Coronary artery (tissue), 2 donors: ENCODE measurements around the gene PVR.
"Not testable (repeated sequence)": the region's sequence is repeated elsewhere in the genome, so short reads cannot be mapped to it uniquely, and the experiment has no call there.

Experiments
- DNase-seq: peaks from one replicate; pipeline ENCODE4 v3.0.0-alpha.2; 2017; ENCODE audit warnings: low spot score
- H3K27ac ChIP-seq, 2 donors: fragments of 200-600 bp; sonication (generic); one replicate each; pipeline ENCODE4 v1.5.1; 2016 to 2019
- H3K4me3 ChIP-seq: fragments of 200-600 bp; sonication (generic); 2 replicates; pipeline ENCODE4 v1.5.1; 2016; ENCODE audit warnings: mild to moderate bottlenecking, moderate library complexity
- TF ChIP-seq, protein P1 (sequence below): fragments of 200-600 bp; sonication (generic); IDR thresholded peaks from one replicate; pipeline ENCODE4 v1.5.1; 2019; ENCODE audit warnings: antibody characterized with exemption

Gene PVR

DNA sequence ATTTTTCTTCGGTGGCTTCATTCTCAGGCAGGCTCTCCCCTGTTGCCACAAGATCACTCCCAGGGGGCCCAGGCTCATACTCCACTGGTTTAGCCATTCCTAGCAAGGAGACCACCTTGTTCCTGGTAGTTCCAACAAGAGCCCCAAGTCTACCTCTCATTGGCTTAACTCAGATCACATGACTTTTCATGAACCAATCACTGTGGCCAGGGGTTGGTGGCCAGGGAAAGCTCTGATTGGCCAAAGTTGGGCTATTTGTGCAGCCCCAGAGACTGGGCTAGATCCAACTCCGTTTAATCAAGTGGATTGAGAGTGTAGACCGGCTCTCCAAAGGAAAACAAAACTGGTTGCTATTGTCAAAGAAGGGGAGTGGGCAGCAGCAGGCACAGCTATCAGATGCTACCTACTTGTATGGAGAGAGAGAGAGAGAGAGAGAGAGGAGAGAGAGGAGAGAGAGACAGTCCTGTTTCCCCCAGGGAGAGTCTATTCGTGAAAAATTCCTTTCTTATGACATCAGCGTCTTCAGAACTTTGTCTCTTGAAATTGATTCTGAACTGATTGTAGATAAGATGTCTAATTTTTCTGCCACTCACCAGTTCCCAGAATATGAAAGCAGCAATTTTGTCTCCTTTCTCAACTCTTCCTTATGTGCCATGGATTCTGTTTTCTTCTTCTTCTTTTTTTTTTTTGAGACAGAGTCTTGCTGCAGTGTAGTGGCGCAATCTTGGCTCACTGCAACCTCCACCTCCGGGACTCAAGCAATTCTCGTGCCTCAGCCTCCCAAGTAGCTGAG lies 33.5 kb downstream of the PVR start:
- Histone ChIP-seq H3K4me3 (no peak overlapping the region), H3K27ac (no peak overlapping the region)
- DNase-seq: no peak
- TF ChIP-seq, protein P1, sequence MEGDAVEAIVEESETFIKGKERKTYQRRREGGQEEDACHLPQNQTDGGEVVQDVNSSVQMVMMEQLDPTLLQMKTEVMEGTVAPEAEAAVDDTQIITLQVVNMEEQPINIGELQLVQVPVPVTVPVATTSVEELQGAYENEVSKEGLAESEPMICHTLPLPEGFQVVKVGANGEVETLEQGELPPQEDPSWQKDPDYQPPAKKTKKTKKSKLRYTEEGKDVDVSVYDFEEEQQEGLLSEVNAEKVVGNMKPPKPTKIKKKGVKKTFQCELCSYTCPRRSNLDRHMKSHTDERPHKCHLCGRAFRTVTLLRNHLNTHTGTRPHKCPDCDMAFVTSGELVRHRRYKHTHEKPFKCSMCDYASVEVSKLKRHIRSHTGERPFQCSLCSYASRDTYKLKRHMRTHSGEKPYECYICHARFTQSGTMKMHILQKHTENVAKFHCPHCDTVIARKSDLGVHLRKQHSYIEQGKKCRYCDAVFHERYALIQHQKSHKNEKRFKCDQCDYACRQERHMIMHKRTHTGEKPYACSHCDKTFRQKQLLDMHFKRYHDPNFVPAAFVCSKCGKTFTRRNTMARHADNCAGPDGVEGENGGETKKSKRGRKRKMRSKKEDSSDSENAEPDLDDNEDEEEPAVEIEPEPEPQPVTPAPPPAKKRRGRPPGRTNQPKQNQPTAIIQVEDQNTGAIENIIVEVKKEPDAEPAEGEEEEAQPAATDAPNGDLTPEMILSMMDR: no peak

DNA sequence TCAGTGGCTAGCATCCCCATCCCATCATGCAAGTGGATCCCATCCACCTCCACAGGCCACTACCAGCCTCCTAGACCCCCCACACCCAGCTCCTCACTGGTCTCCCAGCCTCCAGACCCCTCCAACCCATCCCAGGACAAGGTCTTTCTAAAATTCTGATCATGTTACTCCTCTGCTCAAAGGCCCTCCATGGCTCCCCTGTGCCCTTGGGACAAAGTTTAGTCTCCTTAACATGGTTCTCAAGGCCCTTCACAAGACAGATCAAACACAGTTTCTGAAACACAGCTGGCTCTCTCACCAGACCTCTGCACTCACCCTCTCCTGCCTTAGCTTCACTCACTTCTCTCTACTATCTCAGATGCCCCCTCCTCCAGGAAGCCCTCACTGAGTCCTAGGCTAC lies 36.8 kb downstream of the PVR start:
- TF ChIP-seq, protein P1: no peak
- DNase-seq: no peak
- H3K4me3 ChIP-seq: no peak overlapping the region
- no peak overlapping the region for H3K27ac ChIP-seq

DNA sequence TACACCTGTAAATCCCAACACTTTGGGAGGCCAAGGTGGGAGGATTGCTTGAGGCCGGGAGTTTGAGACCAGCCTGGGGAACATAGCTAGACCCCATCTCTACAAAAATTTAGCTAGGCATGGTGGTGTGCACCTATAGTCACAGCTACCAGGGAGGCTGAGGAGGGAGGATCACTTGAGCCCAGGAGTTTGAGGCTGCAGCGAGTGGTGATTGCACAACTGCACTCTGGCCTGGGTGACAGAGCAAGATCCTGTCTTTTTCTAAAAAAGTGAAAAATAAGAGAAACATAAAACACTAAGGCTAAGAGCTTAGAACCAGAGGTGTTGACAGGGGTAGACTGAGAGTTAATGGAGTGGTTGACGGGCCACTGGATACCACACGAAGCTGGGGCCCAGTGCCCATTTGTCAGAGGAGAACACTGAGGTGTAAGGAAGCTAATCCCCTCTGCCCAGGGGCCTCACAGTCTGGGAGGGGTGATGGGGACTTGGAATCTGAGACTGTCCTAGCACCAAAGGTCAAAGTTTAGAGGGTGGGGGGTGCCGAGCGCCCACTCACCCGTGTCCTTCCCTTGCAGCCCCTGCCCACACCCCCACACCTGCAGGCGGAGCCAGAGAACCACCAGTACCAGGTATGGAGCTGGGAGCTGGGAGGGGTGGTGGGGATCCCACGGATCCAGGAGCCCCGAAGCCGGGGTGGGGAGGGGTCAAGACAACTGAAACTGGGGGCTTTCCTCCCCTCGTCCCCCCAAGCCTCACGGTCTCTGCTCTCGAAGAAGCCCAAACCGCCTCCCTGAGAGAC lies 38.5 kb downstream of the PVR start:
- H3K4me3 ChIP-seq: no peak overlapping the region

DNA sequence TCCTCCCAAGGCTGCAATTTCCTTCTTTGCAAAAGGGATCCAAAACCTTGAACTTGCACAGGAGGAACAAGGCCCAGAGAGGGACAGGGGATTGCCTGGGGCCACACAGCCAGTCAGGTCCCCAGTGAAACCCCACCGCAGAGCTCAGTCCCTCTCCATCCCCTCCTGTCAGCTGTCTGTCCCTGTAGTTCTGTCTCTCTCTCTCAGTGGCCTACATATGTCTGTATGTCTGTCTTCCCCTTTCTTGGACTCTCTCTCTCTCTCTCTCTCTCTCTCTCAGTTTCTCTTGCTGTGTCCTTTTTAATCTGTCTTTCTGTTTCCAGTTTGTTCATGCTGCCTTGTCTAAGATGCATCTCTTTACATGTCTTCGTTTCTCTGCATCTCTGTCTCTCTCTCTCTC lies 39.1 kb downstream of the PVR start:
- Histone ChIP-seq H3K27ac (no peak overlapping the region), H3K4me3 (no peak overlapping the region)
- TF ChIP-seq, protein P1: no peak
- DNase-seq: no peak

More for the DNA sequence above, 38.5 kb downstream of the PVR start:
- no peak for DNase-seq
- TF ChIP-seq, protein P1: no peak
- no peak overlapping the region for H3K27ac ChIP-seq

DNA sequence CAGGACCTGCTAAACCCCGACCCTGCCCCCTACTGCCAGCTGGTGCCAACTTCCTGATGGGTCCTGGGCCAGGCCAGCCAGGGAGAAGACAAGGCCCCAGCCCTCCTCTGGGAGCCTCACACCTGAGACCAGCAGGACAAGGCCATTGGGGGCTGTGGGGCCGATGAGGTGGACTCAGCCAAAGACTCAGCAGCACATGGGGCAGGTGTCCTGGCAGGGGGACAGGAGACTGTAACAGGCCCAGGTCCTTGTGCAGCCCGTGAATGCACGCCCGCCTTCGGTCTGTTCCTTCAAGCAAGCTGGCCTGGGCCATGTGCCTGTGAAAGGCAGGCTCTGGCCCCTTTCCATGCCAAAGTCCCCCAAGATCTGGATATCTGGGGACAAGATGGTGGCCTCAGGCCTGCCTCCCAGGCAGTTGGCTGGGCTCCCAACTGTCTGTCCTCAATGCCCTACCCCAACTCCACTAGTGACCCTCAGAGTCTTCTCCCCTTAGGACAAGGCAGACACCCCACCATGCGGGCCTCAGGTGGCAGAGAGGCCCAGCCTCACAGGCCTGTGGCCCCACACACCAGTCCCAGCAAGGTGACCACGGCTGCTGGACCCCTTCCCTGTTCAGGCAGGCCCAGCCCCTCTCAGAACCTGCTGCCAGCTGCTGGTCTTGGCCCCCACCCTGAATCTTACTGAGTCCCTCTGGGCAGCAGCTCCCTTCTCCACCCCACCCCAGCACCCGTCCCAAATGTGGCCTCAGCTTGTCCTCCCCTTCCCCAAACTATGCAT lies 39.9 kb downstream of the PVR start:
- Histone ChIP-seq H3K4me3 (no peak overlapping the region), H3K27ac (no peak overlapping the region)
- TF ChIP-seq, protein P1: no peak
- DNase-seq: no peak

DNA sequence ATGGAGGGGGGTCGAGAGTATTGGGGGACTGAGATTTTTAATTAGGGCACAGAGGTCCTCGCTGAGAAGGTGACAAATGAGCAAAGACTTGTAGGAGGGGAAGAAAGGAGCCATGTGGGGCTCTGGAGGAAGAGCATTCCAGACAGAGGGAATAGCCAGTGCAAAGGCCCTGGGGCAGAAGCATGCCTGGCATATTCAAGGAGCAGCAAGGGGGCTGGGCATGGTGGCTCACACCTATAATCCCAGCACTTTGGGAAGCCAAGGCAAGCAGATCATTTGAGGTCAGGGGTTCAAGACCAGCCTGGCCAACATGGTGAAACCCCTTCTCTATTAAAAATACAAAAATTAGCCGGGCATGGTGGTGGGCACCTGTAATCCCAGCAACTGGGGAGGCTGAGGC lies 40.7 kb downstream of the PVR start:
- H3K4me3 ChIP-seq, DNase-seq, H3K27ac ChIP-seq: not testable (repeated sequence)
